Activated T-helper 1 cell treated with anti-CD3 and anti-CD28 coated beads, Interleukin-2, amount 50 U/mL, for 16 hours (primary cell): ENCODE data around the gene RNF20.
"Not testable (repeated sequence)": the region's sequence is repeated elsewhere in the genome, so short reads cannot be mapped to it uniquely, and the experiment has no call there.

Source experiments
- DNase-seq, 2 donors: peaks; one replicate each; pipeline ENCODE4 v3.0.0-alpha.2; 2020; ENCODE audit warnings: low read depth in 1 of 2, low spot score in 1 of 2

Gene RNF20

GRCh38 chr9:101587332-101588043, 53.8 kb downstream of the RNF20 start:
- no peak for DNase-seq

GRCh38 chr9:101590074-101590473, 56.4 kb downstream of the RNF20 start:
- not testable (repeated sequence) for DNase-seq

GRCh38 chr9:101590901-101591300, 57.2 kb downstream of the RNF20 start:
- DNase-seq, result no peak

GRCh38 chr9:101591787-101592446, 58.3 kb downstream of the RNF20 start:
- DNase-seq, result no peak

GRCh38 chr9:101592788-101593187, 59.1 kb downstream of the RNF20 start:
- DNase-seq, result no peak

GRCh38 chr9:101593345-101593744, 59.7 kb downstream of the RNF20 start:
- no peak for DNase-seq

GRCh38 chr9:101594796-101595195, 61.1 kb downstream of the RNF20 start, which contains the start of gene PPP3R2:
Gene PPP3R2 (minus strand): TSS chr9:101594969. CDS start chr9:101594921, 48 bp downstream.
- DNase-seq, result no peak

- no peak for DNase-seq
These were observed 68.5 kb downstream of the RNF20 start for GRCh38 chr9:101601904-101602765.

- no peak for DNase-seq
These were observed 70.6 kb downstream of the RNF20 start for GRCh38 chr9:101604296-101604695.

GRCh38 chr9:101605547-101605946, 71.9 kb downstream of the RNF20 start:
- DNase-seq, result no peak
